Endothelial cell (in vitro differentiated cells): ENCODE measurements around the gene QDPR. TPM values are rescaled to one million over a fixed set of nuclear protein-coding genes. Genes with fewer than 3 reads are reported as not detected.

Experiments used
- DNase-seq: peaks from one replicate; pipeline ENCODE4 v3.0.0; 2021; ENCODE audit warnings: low spot score
- H3K27ac Mint-ChIP-seq: one replicate; pipeline ENCODE4 v1.8.0; 2021; ENCODE audit warnings: mixed read lengths, inconsistent platforms; ENCODE audit not compliant: unreplicated experiment
- H3K27me3 Mint-ChIP-seq: one replicate; pipeline ENCODE4 v1.8.0; 2021; ENCODE audit warnings: mild to moderate bottlenecking, moderate library complexity, mixed read lengths, inconsistent platforms; ENCODE audit not compliant: unreplicated experiment
- H3K36me3 Mint-ChIP-seq: one replicate; pipeline ENCODE4 v1.8.0; 2021; ENCODE audit warnings: mild to moderate bottlenecking, low read depth, mixed read lengths, inconsistent platforms; ENCODE audit not compliant: unreplicated experiment
- H3K4me1 Mint-ChIP-seq: one replicate; pipeline ENCODE4 v1.8.0; 2021; ENCODE audit warnings: mild to moderate bottlenecking, mixed read lengths, inconsistent platforms; ENCODE audit not compliant: unreplicated experiment
- H3K4me3 Mint-ChIP-seq: one replicate; pipeline ENCODE4 v1.8.0; 2021; ENCODE audit warnings: mild to moderate bottlenecking, mixed read lengths, inconsistent platforms; ENCODE audit not compliant: unreplicated experiment
- H3K9me3 Mint-ChIP-seq: one replicate; pipeline ENCODE4 v1.8.0; 2021; ENCODE audit warnings: mixed read lengths, inconsistent platforms; ENCODE audit not compliant: unreplicated experiment
- CTCF ChIP-seq: fragments of 200-600 bp; sonication (generic); IDR thresholded peaks from one replicate; pipeline ENCODE4 v1.5.0; 2021; ENCODE audit warnings: antibody characterized with exemption; ENCODE audit not compliant: unreplicated experiment
- total RNA-seq: library from RNA; stranded (reverse); fragmentation: NEBNext Ultra II Directional; extraction: Animal tissue kit (Norgen Biotek cat#: 25700); gene quantifications from one replicate; pipeline ENCODE4 v1.2.1, GENCODE V29; 2021; ENCODE audit not compliant: unreplicated experiment

The QDPR gene
- total RNA-seq, 1 donor from 2014 or later, result 25.8 TPM

GRCh38 chr4:17531538-17532285 is 19.8 kb upstream of the QDPR start:
- no peak overlapping the region for H3K27ac Mint-ChIP-seq
- no peaks in the 10 kb centered on the region for H3K9me3 Mint-ChIP-seq
- H3K4me3 Mint-ChIP-seq, result no peak overlapping the region
- no peaks in the 10 kb centered on the region for H3K36me3 Mint-ChIP-seq
- no peaks in the 10 kb centered on the region for H3K27me3 Mint-ChIP-seq
- H3K4me1 Mint-ChIP-seq, result no peaks in the 10 kb centered on the region
- no peak for TF ChIP-seq CTCF
- DNase-seq, result no peak

GRCh38 chr4:17528551-17529165 is 16.8 kb upstream of the QDPR start:
- no peak for TF ChIP-seq CTCF
- Mint-ChIP-seq H3K36me3 (no peaks in the 10 kb centered on the region), H3K4me1 (no peaks in the 10 kb centered on the region), H3K27me3 (no peaks in the 10 kb centered on the region), H3K9me3 (no peaks in the 10 kb centered on the region), H3K4me3 (no peak overlapping the region), H3K27ac (no peak overlapping the region)
- DNase-seq, result no peak

GRCh38 chr4:17526695-17527477 is 15.0 kb upstream of the QDPR start:
- no peak for TF ChIP-seq CTCF

GRCh38 chr4:17523662-17524061 is 11.8 kb upstream of the QDPR start:
- no peak for DNase-seq
- H3K27me3 Mint-ChIP-seq, result no peaks in the 10 kb centered on the region

More at GRCh38 chr4:17526695-17527477, 15.0 kb upstream of the QDPR start:
- DNase-seq, result no peak
- Mint-ChIP-seq H3K27me3 (no peaks in the 10 kb centered on the region), H3K27ac (no peak overlapping the region), H3K9me3 (no peaks in the 10 kb centered on the region), H3K4me3 (no peak overlapping the region), H3K36me3 (no peaks in the 10 kb centered on the region), H3K4me1 (no peaks in the 10 kb centered on the region)

More at GRCh38 chr4:17523662-17524061, 11.8 kb upstream of the QDPR start:
- H3K9me3 Mint-ChIP-seq, result no peaks in the 10 kb centered on the region
- H3K4me3 Mint-ChIP-seq, result no peak overlapping the region
- H3K36me3 Mint-ChIP-seq, result no peaks in the 10 kb centered on the region
- no peak for TF ChIP-seq CTCF
- no peaks in the 10 kb centered on the region for H3K4me1 Mint-ChIP-seq
- no peak overlapping the region for H3K27ac Mint-ChIP-seq
